Lung (tissue), 12 donors: Measurements from ENCODE around the gene EGFR. TPM values are rescaled to one million over a fixed set of nuclear protein-coding genes. Genes with fewer than 3 reads are reported as not detected.

Experiments
- ATAC-seq: fragments of 200-7000 bp; cut with Tn5 transposase; one replicate; pipeline ENCODE4 v1.9.1; 2020; ENCODE audit warnings: moderate number of reproducible peaks; ENCODE audit not compliant: insufficient read depth, low FRiP score
- DNase-seq, 3 donors: peaks; one replicate each; pipeline ENCODE4 v3.0.0-alpha.2; 2013 to 2017
- H3K27ac ChIP-seq, 2 donors: one replicate each; pipeline ENCODE4 v1.5.1; 2013; ENCODE audit warnings: mild to moderate bottlenecking in 2 of 2, moderate library complexity in 2 of 2, control low read depth in 1 of 2, inconsistent platforms in 1 of 2, low read depth in 1 of 2, low read length in 1 of 2
- H3K27me3 ChIP-seq, 3 donors: one replicate each; pipeline ENCODE4 v1.5.1; 2013; ENCODE audit warnings: low read length in 2 of 3; ENCODE audit not compliant: control insufficient read depth in 3 of 3, insufficient read depth in 3 of 3
- H3K36me3 ChIP-seq, 4 donors: one replicate each; pipeline ENCODE4 v1.5.1; 2013; ENCODE audit warnings: low read length in 4 of 4, mild to moderate bottlenecking in 1 of 4, moderate library complexity in 1 of 4; ENCODE audit not compliant: control insufficient read depth in 4 of 4, insufficient read depth in 4 of 4
- H3K4me1 ChIP-seq, 5 donors: one replicate each; pipeline ENCODE4 v1.5.1; 2013; ENCODE audit warnings: low read length in 5 of 5, mild to moderate bottlenecking in 2 of 5, moderate library complexity in 1 of 5; ENCODE audit not compliant: control insufficient read depth in 5 of 5, insufficient read depth in 5 of 5
- H3K4me3 ChIP-seq: one replicate; pipeline ENCODE4 v1.5.1; 2013; ENCODE audit warnings: mild to moderate bottlenecking, control low read depth, moderate library complexity
- H3K9ac ChIP-seq, 2 donors: one replicate each; pipeline ENCODE4 v1.5.1; 2013; ENCODE audit warnings: low read length in 2 of 2, control low read depth in 1 of 2; ENCODE audit not compliant: insufficient read depth in 1 of 2
- H3K9me3 ChIP-seq, 4 donors: one replicate each; pipeline ENCODE4 v1.5.1; 2013; ENCODE audit warnings: low read length in 3 of 4, mild to moderate bottlenecking in 1 of 4, moderate library complexity in 1 of 4; ENCODE audit not compliant: control insufficient read depth in 4 of 4, insufficient read depth in 3 of 4
- WGBS, 2 donors: extraction: QIAGEN DNeasy Blood & Tissue Kit; methylation state at CpG; one replicate each; pipeline ENCODE4 v1.1.7; 2013; 5-methylcytosine and 5-hydroxymethylcytosine counted together
- polyA plus RNA-seq, 2 donors: library from polyadenylated mRNA; stranded (reverse); fragments of 200-250 nt; gene quantifications; one replicate each; pipeline ENCODE4 v1.2.1, GENCODE V29; 2013
- total RNA-seq, 2 donors: library from RNA; depleted of rRNA in 1 of 2; stranded (reverse); fragments of >200 nt in 1 of 2; gene quantifications; one replicate each; pipeline ENCODE4 v1.2.1, GENCODE V29; 2014 to 2021
- TF ChIP-seq, protein P1 (sequence below): IDR thresholded peaks from 2 replicates; pipeline ENCODE4 v1.5.1; 2012; ENCODE audit warnings: mild to moderate bottlenecking; ENCODE audit errors: control extremely low read depth, extremely low read depth
- donor health status: control.
- donor health status: control.
- donor health status: Bipolar disorder and iron deficiency.
- donor health status: healthy.
- donor health status: DM: yes; HTN: yes; CAD: no.

EGFR gene
- total and polyA plus RNA-seq, 4 donors, result 11.6 to 78.7 (median 37.1) TPM

- no peak overlapping the region for H3K4me3 ChIP-seq
- 67 to 79% methylated on average over 8 of the region's 8 CpGs for WGBS, 2 donors
- H3K9ac ChIP-seq, result peak overlapping the region in 1 of 2 donors; percentile 83
- DNase-seq, result peak; percentile 53 to 78 (median 54)
- no peak for ATAC-seq
- TF ChIP-seq, protein P1, sequence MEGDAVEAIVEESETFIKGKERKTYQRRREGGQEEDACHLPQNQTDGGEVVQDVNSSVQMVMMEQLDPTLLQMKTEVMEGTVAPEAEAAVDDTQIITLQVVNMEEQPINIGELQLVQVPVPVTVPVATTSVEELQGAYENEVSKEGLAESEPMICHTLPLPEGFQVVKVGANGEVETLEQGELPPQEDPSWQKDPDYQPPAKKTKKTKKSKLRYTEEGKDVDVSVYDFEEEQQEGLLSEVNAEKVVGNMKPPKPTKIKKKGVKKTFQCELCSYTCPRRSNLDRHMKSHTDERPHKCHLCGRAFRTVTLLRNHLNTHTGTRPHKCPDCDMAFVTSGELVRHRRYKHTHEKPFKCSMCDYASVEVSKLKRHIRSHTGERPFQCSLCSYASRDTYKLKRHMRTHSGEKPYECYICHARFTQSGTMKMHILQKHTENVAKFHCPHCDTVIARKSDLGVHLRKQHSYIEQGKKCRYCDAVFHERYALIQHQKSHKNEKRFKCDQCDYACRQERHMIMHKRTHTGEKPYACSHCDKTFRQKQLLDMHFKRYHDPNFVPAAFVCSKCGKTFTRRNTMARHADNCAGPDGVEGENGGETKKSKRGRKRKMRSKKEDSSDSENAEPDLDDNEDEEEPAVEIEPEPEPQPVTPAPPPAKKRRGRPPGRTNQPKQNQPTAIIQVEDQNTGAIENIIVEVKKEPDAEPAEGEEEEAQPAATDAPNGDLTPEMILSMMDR, result no peak
- H3K27ac ChIP-seq, result peak overlapping the region; percentile 62 to 90
- H3K9me3 ChIP-seq, result no peaks in the 10 kb centered on the region
- peaks cover 21 to 92% (median 69%) of the 10 kb centered on the region in 5 donors for H3K4me1 ChIP-seq
- no peaks in the 10 kb centered on the region for H3K27me3 ChIP-seq
- H3K36me3 ChIP-seq, result peaks cover 0 to 2% (median under 1%) of the 10 kb centered on the region in 4 donors
Measured at GRCh38 chr7:55129541-55130394, 111.0 kb downstream of the EGFR start.

DNA sequence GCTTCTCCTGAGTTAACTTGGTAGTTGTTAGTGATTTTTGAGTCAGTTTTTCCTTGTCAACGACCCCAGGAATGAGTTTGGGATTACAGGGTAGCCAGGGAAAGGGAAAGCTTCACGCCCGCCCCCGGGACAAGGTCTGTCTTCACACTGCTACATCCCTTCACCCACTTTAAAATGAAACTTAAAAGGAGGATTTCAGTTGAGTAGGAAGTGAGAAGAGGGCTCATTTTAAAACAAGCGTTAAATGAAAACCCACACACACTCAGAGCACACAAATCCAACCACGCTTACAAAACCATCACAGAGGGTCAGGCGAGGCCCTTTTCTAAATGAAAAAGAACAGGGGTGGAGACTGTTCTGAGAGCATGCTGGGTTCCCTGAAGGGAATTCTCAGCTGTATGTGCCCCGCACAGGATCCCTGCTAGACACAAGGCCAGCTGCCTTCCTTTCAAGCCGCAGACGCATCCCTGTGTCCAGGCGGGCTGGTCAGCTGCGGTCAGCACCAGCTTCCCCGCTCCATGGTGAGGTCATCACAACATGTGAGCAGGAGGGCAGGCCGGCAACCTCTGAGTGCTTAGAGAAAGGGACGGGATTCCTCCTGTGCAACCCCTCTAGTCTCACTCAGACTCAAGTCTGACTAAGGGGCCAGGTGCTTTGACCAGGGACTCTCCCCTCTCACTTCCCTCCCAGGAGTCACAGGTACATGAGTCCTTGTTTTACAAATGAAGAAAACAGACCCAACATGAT, 111.8 kb downstream of the EGFR start:
- 63 to 69% methylated on average over 15 of the region's 15 CpGs for WGBS, 2 donors
- ATAC-seq, result peak; percentile 20
- Histone ChIP-seq H3K9me3 (no peaks in the 10 kb centered on the region), H3K27me3 (no peaks in the 10 kb centered on the region), H3K4me1 (peaks cover 21 to 86% (median 67%) of the 10 kb centered on the region in 5 donors), H3K36me3 (peaks cover 0 to 2% (median 1%) of the 10 kb centered on the region in 4 donors), H3K9ac (peak overlapping the region in 1 of 2 donors; percentile 83), H3K27ac (peak overlapping the region; percentile 62 to 87), H3K4me3 (no peak overlapping the region)
- peak; percentile 67 to 80 (median 75) for DNase-seq
- TF ChIP-seq, protein P1, result no peak

GRCh38 chr7:55131142-55131929, 112.5 kb downstream of the EGFR start:
- H3K4me3 ChIP-seq, result no peak overlapping the region
- H3K27me3 ChIP-seq, result no peaks in the 10 kb centered on the region
- H3K36me3 ChIP-seq, result peaks cover 0 to 2% (median 1%) of the 10 kb centered on the region in 4 donors
- ATAC-seq, result no peak
- peak overlapping the region in 1 of 2 donors; percentile 83 for H3K9ac ChIP-seq
- WGBS, 2 donors, result 72 to 77% methylated on average over 17 of the region's 17 CpGs
- peak overlapping the region in 1 of 2 donors; percentile 87 for H3K27ac ChIP-seq
- TF ChIP-seq, protein P1, result no peak
- no peaks in the 10 kb centered on the region for H3K9me3 ChIP-seq
- peak in 1 of 3 donors; percentile 28 for DNase-seq
- H3K4me1 ChIP-seq, result peaks cover 21 to 80% (median 65%) of the 10 kb centered on the region in 5 donors
